Endothelial cell of umbilical vein (primary cell): ENCODE results near the gene TMEM131. TPM values are rescaled to one million over a fixed set of nuclear protein-coding genes. Genes with fewer than 3 reads are reported as not detected.

Experiments used
- BruUV-seq: library from RNA; stranded (reverse); fragments of 400-500 nt; replicated peaks from 2 replicates; lab custom pipeline; 2021; lab: Mats Ljungman, UMichigan
- CTCF ChIA-PET: fragments of 300-600, 350-600 bp; sonication (Branson Sonifier 250); formaldehyde crosslinking; loops from one replicate; lab custom pipeline; 2021; ENCODE audit warnings: antibody characterized with exemption, inconsistent platforms; lab: Charles Lee
- POLR2A ChIA-PET: fragments of 300-600, 350-600 bp; sonication (Branson Sonifier 250); formaldehyde crosslinking; loops from one replicate; lab custom pipeline; 2021; ENCODE audit warnings: antibody characterized with exemption, inconsistent platforms; lab: Charles Lee
- DNase-seq: peaks from one replicate; pipeline ENCODE4 v3.0.0-alpha.2; 2011; ENCODE audit warnings: low read depth, low spot score
- FAIRE-seq: peaks from 2 replicates; lab custom pipeline; 2011; peaks lifted over from hg19 to GRCh38; lab: Jason Lieb, UNC
- H2AFZ ChIP-seq: 2 replicates; pipeline ENCODE4 v1.6.0; 2012; ENCODE audit warnings: low read depth, low read length, control low read depth, inconsistent platforms
- H3K27ac ChIP-seq: 2 replicates; pipeline ENCODE4 v1.5.1; 2011; ENCODE audit warnings: low read depth, mild to moderate bottlenecking, control low read depth, low read length, moderate library complexity; ENCODE audit not compliant: insufficient read depth
- H3K27me3 ChIP-seq, 2 experiments: 2 replicates each; pipeline versions ENCODE4 v1.6.0 to v1.6.1; 2011; ENCODE audit warnings: low read length in 2 of 2, mixed read lengths in 1 of 2; ENCODE audit not compliant: control insufficient read depth in 2 of 2, insufficient read depth in 2 of 2
- H3K36me3 ChIP-seq, 2 experiments: 2 replicates in 1 of 2; 3 replicates in 1 of 2; pipeline ENCODE4 v1.5.1; 2011; ENCODE audit warnings: low read length in 2 of 2, mild to moderate bottlenecking in 1 of 2, moderate library complexity in 1 of 2; ENCODE audit not compliant: control insufficient read depth in 2 of 2, insufficient read depth in 2 of 2; ENCODE audit errors: extremely low read depth in 1 of 2
- H3K4me1 ChIP-seq: 3 replicates; pipeline ENCODE4 v1.5.1; 2011; ENCODE audit warnings: mild to moderate bottlenecking, low read length; ENCODE audit not compliant: control insufficient read depth, insufficient read depth; ENCODE audit errors: extremely low read depth
- H3K4me2 ChIP-seq: 2 replicates; pipeline ENCODE4 v1.6.1; 2011; ENCODE audit warnings: low read length, control low read depth, mixed read lengths; ENCODE audit not compliant: insufficient read depth
- H3K4me3 ChIP-seq, 3 experiments: fragments of 200-600 bp in 1 of 3; sonication (generic), shearing (Covaris generic) in 1 of 3; replicated peaks in 1 of 3; 2 replicates each; pipeline ENCODE4 v1.5.1; 2011 to 2016; ENCODE audit warnings: control low read depth in 3 of 3, low read length in 3 of 3, mild to moderate bottlenecking in 2 of 3, inconsistent platforms in 1 of 3, low read depth in 1 of 3, moderate library complexity in 1 of 3; ENCODE audit not compliant: insufficient read depth in 1 of 3
- H3K79me2 ChIP-seq: 2 replicates; pipeline ENCODE4 v1.6.0; 2012; ENCODE audit warnings: low read length, inconsistent platforms; ENCODE audit not compliant: control insufficient read depth, insufficient read depth
- H3K9ac ChIP-seq: replicated peaks from 2 replicates; pipeline ENCODE3; 2011; ENCODE audit warnings: low read length, control low read depth; ENCODE audit not compliant: insufficient read depth; ENCODE audit errors: extremely low read depth
- H3K9me1 ChIP-seq: replicated peaks from 3 replicates; pipeline ENCODE4 v1.6.0; 2011; ENCODE audit warnings: mild to moderate bottlenecking, low read length; ENCODE audit not compliant: control insufficient read depth, insufficient read depth; ENCODE audit errors: extremely low read depth
- H3K9me3 ChIP-seq: replicated peaks from 2 replicates; pipeline ENCODE4 v1.5.1; 2012; ENCODE audit warnings: low read length, inconsistent platforms; ENCODE audit not compliant: control insufficient read depth, insufficient read depth
- H4K20me1 ChIP-seq: replicated peaks from 2 replicates; pipeline ENCODE3; 2011; ENCODE audit warnings: mild to moderate bottlenecking, low read length; ENCODE audit not compliant: control insufficient read depth, insufficient read depth; ENCODE audit errors: extremely low read depth
- CTCF ChIP-seq, 2 donors: IDR thresholded peaks; 1 replicate in 1 of 2; 2 replicates in 1 of 2; pipeline ENCODE4 v1.5.1; 2011; ENCODE audit warnings: low read length in 2 of 2, mild to moderate bottlenecking in 2 of 2, moderate library complexity in 2 of 2, control low read depth in 1 of 2, inconsistent platforms in 1 of 2, low read depth in 1 of 2; ENCODE audit not compliant: insufficient read depth in 1 of 2; ENCODE audit errors: extremely low read depth in 1 of 2
- EZH2 ChIP-seq: IDR thresholded peaks from 2 replicates; pipeline ENCODE4 v1.6.1; 2012; ENCODE audit warnings: borderline replicate concordance, low read depth, mild to moderate bottlenecking, moderate library complexity, low read length, inconsistent platforms; ENCODE audit not compliant: severe bottlenecking
- FOS ChIP-seq: IDR thresholded peaks from 2 replicates; pipeline ENCODE4 v1.6.1; 2011; ENCODE audit warnings: mild to moderate bottlenecking, low read length, moderate library complexity, borderline replicate concordance; ENCODE audit not compliant: insufficient read depth
- GATA2 ChIP-seq: IDR thresholded peaks from 2 replicates; pipeline ENCODE4 v1.7.0; 2011; ENCODE audit warnings: low read depth, mild to moderate bottlenecking, moderate library complexity, mixed read lengths, low read length; ENCODE audit not compliant: insufficient read length, insufficient read depth
- JUN ChIP-seq: IDR thresholded peaks from 2 replicates; pipeline ENCODE4 v1.6.1; 2011; ENCODE audit warnings: borderline replicate concordance, low read depth; ENCODE audit not compliant: insufficient read length, insufficient read depth
- MAX ChIP-seq: IDR thresholded peaks from 2 replicates; pipeline ENCODE4 v1.6.1; 2011; ENCODE audit not compliant: insufficient read depth, insufficient read length
- MYC ChIP-seq: IDR thresholded peaks from one replicate; pipeline ENCODE4 v1.6.1; 2011; ENCODE audit warnings: mild to moderate bottlenecking, low read depth, low read length
- POLR2A ChIP-seq: IDR thresholded peaks from 2 replicates; pipeline ENCODE4 v1.6.1; 2012; ENCODE audit warnings: low read depth, mild to moderate bottlenecking, control low read depth, low read length
- POLR2AphosphoS5 ChIP-seq: IDR thresholded peaks from 2 replicates; pipeline ENCODE4 v1.6.1; 2012; ENCODE audit warnings: low read depth, mild to moderate bottlenecking, control low read depth, low read length, moderate library complexity; ENCODE audit not compliant: insufficient read depth
- dilution Hi-C: fragments of 300-500 bp; cut with MboI; formaldehyde crosslinking; loops from one replicate; pipeline ENCODE4 v1.15.0; 2019; ENCODE audit warnings: low sequenced_read_pairs; ENCODE audit not compliant: extremely low pct_ligation_motif_present
- intact Hi-C: fragments of 100-400 bp; cut with micrococcal nuclease; formaldehyde crosslinking; loops from one replicate; pipeline ENCODE4 v1.10.0; 2022
- polyA plus RNA-seq, 4 experiments: library from polyadenylated mRNA; depleted of rRNA in 3 of 4; stranded (reverse) in 3 of 4; unstranded in 1 of 4; fragments of >200 nt; gene quantifications; 2 replicates each; pipeline versions ENCODE4 v1.2.1 to v1.2.3, GENCODE V29; 2011 to 2012; ENCODE audit warnings: missing spikeins in 1 of 4
- total RNA-seq: library from RNA; stranded (reverse); gene quantifications from 2 replicates; pipeline ENCODE4 v1.2.3, GENCODE V29; 2021

The TMEM131 gene
- total and polyA plus RNA-seq, 2 donors (not counting 3 experiments of a cell fraction or from before 2014, with no cell fraction given): 12.2 to 28.6 TPM

- FAIRE-seq: no peak
- H3K4me2 ChIP-seq: no peak overlapping the region
- CTCF ChIA-PET: interaction anchor here (1.0 to 1.9 kb wide), 2 partner anchors 226 to 230 kb away, joined by 3 to 6 read pairs; no protein-coding TSS in a partner anchor
Measured at GRCh38 chr2:98036349-98037000, 40.7 kb upstream of the TMEM131 start.

More at GRCh38 chr2:98036349-98037000, 40.7 kb upstream of the TMEM131 start:
- Histone ChIP-seq H3K27me3 (peaks cover 2 to 9% of the 10 kb centered on the region in 2 experiments), H3K9ac (no peak overlapping the region), H3K4me1 (no peaks in the 10 kb centered on the region), H3K27ac (no peak overlapping the region), H3K9me3 (no peaks in the 10 kb centered on the region), H3K36me3 (no peaks in the 10 kb centered on the region), H3K79me2 (no peaks in the 10 kb centered on the region), H2AFZ (no peak overlapping the region), H3K4me3 (no peak overlapping the region), H4K20me1 (no peaks in the 10 kb centered on the region), H3K9me1 (no peaks in the 10 kb centered on the region)
- POLR2A ChIA-PET: no interaction called here
- dilution Hi-C loops: no loop called here
- TF ChIP-seq MYC (no peak), CTCF (IDR thresholded peaks at IDR 0.05; ENCODE audit: extremely low read depth in 1 of 2, insufficient read depth in 1 of 2, low read depth in 1 of 2, low read length in 2 of 2) (no peak), POLR2AphosphoS5 (no peak), MAX (no peak), FOS (no peak), POLR2A (no peak), EZH2 (no peak), GATA2 (no peak), JUN (no peak)
- no TSS peak for BruUV-seq
- no peak for DNase-seq
- intact Hi-C loops: no loop called here
